MM.1S (cell line): ENCODE results near the gene KIRREL3.

Experiments
- CTCF ChIP-seq: fragments of 300-600 bp; sonication (generic); IDR thresholded peaks from 2 replicates; pipeline ENCODE4 v1.5.1; 2016; ENCODE audit warnings: antibody characterized with exemption, low read length, mixed read lengths
- EZH2 ChIP-seq: fragments of 300-600 bp; sonication (generic); optimal IDR thresholded peaks from 2 replicates; pipeline ENCODE3; 2017; ENCODE audit warnings: low read depth, mild to moderate bottlenecking, antibody characterized with exemption, low read length, mixed read lengths

GRCh38 chr11:126930091-126930841, 70.3 kb downstream of the KIRREL3 start:
- no peak for TF ChIP-seq CTCF
- TF ChIP-seq EZH2: no peak
